ENCODE measurements around the gene UBE4B. TPM values are rescaled to one million over a fixed set of nuclear protein-coding genes. Genes with fewer than 3 reads are reported as not detected.

The UBE4B gene
- total RNA-seq, 1 experiment from 2014 or later: 80.8 TPM

DNA sequence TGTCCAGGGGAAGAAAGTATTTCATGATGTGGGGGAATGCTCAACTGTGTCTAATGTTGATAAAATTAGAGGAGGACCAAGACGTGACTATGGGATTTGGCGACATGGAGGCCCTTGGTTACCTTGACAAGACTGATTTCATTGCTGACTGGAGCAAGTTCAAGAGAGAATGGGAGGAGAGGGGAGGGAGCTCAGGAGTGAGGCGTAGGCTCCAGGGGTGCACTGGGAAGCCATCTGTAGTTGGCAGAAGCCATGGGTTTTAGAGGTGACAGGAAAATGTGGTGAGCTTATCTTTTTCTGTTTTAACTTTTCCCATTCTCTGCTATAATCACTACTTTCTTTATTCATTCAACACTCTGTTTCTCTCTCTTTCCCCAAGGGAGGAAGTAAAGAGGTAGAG is 15.8 kb downstream of the UBE4B start:
- no peak for ATAC-seq
- Mint-ChIP-seq H3K36me3 (peaks cover 6% of the 10 kb centered on the region), H3K4me3 (no peak overlapping the region), H3K27me3 (ENCODE audit: low read depth) (no peaks in the 10 kb centered on the region), H3K27ac (peak overlapping the region; percentile 24), H3K9me3 (no peaks in the 10 kb centered on the region), H3K4me1 (peaks cover 24% of the 10 kb centered on the region)
- CTCF ChIA-PET: interaction anchor here (1.2 kb wide), 1 partner anchor 381 kb away, joined by 3 read pairs; the partner anchor contains the start of gene CENPS
- no peak for TF ChIP-seq NFE2L1 (CRISPR knock-in tag; IDR thresholded peaks at IDR 0.05)
- POLR2A ChIA-PET: interaction anchor here (0.5 kb wide), 1 partner anchor 15 kb away, joined by 5 read pairs; no protein-coding TSS in a partner anchor
- DNase-seq (ENCODE audit: low spot score): no peak

DNA sequence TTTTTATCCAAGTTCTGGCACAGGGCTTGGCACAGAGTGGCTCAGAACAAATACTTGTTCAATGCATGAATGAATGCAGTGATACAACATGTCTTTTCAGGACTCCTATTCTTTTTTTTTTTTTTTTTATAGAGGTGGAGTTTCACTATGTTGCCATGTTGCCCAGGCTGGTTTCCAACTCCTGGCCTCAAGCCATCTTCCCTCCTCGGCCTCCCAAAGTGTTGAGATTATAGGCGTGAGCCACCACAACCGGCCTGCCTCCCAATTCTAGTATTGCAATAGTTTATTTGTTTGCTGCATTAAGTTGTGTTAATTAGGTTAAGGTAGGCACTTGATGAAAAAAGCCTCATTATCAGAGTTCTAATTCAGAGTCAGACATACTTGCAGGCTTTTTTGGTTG is 17.9 kb downstream of the UBE4B start:
- H3K36me3 Mint-ChIP-seq: peaks cover 4% of the 10 kb centered on the region
- no peaks in the 10 kb centered on the region for H3K27me3 Mint-ChIP-seq (ENCODE audit: low read depth)
- CTCF ChIA-PET: interaction anchor here (0.6 kb wide), 1 partner anchor 105 kb away, joined by 6 read pairs; no protein-coding TSS in a partner anchor
- no peak for TF ChIP-seq KAT7 (CRISPR knock-in tag; IDR thresholded peaks at IDR 0.05; ENCODE audit: borderline replicate concordance)
- TF ChIP-seq MYBL2 (CRISPR knock-in tag; IDR thresholded peaks at IDR 0.05): no peak
- TF ChIP-seq CREB1 (CRISPR knock-in tag; IDR thresholded peaks at IDR 0.05): no peak
- TF ChIP-seq, protein P1, sequence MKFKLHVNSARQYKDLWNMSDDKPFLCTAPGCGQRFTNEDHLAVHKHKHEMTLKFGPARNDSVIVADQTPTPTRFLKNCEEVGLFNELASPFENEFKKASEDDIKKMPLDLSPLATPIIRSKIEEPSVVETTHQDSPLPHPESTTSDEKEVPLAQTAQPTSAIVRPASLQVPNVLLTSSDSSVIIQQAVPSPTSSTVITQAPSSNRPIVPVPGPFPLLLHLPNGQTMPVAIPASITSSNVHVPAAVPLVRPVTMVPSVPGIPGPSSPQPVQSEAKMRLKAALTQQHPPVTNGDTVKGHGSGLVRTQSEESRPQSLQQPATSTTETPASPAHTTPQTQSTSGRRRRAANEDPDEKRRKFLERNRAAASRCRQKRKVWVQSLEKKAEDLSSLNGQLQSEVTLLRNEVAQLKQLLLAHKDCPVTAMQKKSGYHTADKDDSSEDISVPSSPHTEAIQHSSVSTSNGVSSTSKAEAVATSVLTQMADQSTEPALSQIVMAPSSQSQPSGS (CRISPR knock-in tag; IDR thresholded peaks at IDR 0.05; ENCODE audit: borderline replicate concordance, low read depth): no peak
- TF ChIP-seq, protein P2, sequence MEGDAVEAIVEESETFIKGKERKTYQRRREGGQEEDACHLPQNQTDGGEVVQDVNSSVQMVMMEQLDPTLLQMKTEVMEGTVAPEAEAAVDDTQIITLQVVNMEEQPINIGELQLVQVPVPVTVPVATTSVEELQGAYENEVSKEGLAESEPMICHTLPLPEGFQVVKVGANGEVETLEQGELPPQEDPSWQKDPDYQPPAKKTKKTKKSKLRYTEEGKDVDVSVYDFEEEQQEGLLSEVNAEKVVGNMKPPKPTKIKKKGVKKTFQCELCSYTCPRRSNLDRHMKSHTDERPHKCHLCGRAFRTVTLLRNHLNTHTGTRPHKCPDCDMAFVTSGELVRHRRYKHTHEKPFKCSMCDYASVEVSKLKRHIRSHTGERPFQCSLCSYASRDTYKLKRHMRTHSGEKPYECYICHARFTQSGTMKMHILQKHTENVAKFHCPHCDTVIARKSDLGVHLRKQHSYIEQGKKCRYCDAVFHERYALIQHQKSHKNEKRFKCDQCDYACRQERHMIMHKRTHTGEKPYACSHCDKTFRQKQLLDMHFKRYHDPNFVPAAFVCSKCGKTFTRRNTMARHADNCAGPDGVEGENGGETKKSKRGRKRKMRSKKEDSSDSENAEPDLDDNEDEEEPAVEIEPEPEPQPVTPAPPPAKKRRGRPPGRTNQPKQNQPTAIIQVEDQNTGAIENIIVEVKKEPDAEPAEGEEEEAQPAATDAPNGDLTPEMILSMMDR (IDR thresholded peaks at IDR 0.05): no peak
- no peak for TF ChIP-seq TEAD1 (CRISPR knock-in tag; IDR thresholded peaks at IDR 0.05)
- TF ChIP-seq, protein P3, sequence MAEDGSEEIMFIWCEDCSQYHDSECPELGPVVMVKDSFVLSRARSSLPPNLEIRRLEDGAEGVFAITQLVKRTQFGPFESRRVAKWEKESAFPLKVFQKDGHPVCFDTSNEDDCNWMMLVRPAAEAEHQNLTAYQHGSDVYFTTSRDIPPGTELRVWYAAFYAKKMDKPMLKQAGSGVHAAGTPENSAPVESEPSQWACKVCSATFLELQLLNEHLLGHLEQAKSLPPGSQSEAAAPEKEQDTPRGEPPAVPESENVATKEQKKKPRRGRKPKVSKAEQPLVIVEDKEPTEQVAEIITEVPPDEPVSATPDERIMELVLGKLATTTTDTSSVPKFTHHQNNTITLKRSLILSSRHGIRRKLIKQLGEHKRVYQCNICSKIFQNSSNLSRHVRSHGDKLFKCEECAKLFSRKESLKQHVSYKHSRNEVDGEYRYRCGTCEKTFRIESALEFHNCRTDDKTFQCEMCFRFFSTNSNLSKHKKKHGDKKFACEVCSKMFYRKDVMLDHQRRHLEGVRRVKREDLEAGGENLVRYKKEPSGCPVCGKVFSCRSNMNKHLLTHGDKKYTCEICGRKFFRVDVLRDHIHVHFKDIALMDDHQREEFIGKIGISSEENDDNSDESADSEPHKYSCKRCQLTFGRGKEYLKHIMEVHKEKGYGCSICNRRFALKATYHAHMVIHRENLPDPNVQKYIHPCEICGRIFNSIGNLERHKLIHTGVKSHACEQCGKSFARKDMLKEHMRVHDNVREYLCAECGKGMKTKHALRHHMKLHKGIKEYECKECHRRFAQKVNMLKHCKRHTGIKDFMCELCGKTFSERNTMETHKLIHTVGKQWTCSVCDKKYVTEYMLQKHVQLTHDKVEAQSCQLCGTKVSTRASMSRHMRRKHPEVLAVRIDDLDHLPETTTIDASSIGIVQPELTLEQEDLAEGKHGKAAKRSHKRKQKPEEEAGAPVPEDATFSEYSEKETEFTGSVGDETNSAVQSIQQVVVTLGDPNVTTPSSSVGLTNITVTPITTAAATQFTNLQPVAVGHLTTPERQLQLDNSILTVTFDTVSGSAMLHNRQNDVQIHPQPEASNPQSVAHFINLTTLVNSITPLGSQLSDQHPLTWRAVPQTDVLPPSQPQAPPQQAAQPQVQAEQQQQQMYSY (CRISPR knock-in tag; IDR thresholded peaks at IDR 0.05): no peak
- TF ChIP-seq ELF4 (CRISPR knock-in tag; IDR thresholded peaks at IDR 0.05; ENCODE audit: low read depth): no peak
- no peak for TF ChIP-seq ESRRA (CRISPR knock-in tag; IDR thresholded peaks at IDR 0.05; ENCODE audit: borderline replicate concordance)
- TF ChIP-seq SMAD4 (CRISPR knock-in tag; IDR thresholded peaks at IDR 0.05): no peak
- TF ChIP-seq ZNF232 (CRISPR knock-in tag; IDR thresholded peaks at IDR 0.05): no peak
- no peak for TF ChIP-seq RELA (CRISPR knock-in tag; IDR thresholded peaks at IDR 0.05; ENCODE audit: borderline replicate concordance)
- TF ChIP-seq, protein P4, sequence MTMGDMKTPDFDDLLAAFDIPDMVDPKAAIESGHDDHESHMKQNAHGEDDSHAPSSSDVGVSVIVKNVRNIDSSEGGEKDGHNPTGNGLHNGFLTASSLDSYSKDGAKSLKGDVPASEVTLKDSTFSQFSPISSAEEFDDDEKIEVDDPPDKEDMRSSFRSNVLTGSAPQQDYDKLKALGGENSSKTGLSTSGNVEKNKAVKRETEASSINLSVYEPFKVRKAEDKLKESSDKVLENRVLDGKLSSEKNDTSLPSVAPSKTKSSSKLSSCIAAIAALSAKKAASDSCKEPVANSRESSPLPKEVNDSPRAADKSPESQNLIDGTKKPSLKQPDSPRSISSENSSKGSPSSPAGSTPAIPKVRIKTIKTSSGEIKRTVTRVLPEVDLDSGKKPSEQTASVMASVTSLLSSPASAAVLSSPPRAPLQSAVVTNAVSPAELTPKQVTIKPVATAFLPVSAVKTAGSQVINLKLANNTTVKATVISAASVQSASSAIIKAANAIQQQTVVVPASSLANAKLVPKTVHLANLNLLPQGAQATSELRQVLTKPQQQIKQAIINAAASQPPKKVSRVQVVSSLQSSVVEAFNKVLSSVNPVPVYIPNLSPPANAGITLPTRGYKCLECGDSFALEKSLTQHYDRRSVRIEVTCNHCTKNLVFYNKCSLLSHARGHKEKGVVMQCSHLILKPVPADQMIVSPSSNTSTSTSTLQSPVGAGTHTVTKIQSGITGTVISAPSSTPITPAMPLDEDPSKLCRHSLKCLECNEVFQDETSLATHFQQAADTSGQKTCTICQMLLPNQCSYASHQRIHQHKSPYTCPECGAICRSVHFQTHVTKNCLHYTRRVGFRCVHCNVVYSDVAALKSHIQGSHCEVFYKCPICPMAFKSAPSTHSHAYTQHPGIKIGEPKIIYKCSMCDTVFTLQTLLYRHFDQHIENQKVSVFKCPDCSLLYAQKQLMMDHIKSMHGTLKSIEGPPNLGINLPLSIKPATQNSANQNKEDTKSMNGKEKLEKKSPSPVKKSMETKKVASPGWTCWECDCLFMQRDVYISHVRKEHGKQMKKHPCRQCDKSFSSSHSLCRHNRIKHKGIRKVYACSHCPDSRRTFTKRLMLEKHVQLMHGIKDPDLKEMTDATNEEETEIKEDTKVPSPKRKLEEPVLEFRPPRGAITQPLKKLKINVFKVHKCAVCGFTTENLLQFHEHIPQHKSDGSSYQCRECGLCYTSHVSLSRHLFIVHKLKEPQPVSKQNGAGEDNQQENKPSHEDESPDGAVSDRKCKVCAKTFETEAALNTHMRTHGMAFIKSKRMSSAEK (CRISPR knock-in tag; IDR thresholded peaks at IDR 0.05; ENCODE audit: borderline replicate concordance): no peak
- no peak for TF ChIP-seq SOX15 (CRISPR knock-in tag; IDR thresholded peaks at IDR 0.05)
- TF ChIP-seq, protein P5, sequence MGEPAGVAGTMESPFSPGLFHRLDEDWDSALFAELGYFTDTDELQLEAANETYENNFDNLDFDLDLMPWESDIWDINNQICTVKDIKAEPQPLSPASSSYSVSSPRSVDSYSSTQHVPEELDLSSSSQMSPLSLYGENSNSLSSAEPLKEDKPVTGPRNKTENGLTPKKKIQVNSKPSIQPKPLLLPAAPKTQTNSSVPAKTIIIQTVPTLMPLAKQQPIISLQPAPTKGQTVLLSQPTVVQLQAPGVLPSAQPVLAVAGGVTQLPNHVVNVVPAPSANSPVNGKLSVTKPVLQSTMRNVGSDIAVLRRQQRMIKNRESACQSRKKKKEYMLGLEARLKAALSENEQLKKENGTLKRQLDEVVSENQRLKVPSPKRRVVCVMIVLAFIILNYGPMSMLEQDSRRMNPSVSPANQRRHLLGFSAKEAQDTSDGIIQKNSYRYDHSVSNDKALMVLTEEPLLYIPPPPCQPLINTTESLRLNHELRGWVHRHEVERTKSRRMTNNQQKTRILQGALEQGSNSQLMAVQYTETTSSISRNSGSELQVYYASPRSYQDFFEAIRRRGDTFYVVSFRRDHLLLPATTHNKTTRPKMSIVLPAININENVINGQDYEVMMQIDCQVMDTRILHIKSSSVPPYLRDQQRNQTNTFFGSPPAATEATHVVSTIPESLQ (CRISPR knock-in tag; IDR thresholded peaks at IDR 0.05): no peak
- H3K4me3 Mint-ChIP-seq: no peak overlapping the region
- POLR2A ChIA-PET: no interaction called here
- H3K4me1 Mint-ChIP-seq: peaks cover 19% of the 10 kb centered on the region
- ATAC-seq: no peak
- no peak overlapping the region for H3K27ac Mint-ChIP-seq
- H3K9me3 Mint-ChIP-seq: no peaks in the 10 kb centered on the region
- no peak for DNase-seq (ENCODE audit: low spot score)

Measured in WTC11 (cell line).